Stimulated activated CD8-positive, alpha-beta memory T cell treated with anti-CD3 and anti-CD28 coated beads, Interleukin-15, amount 100 ng/mL, for 4 hours (primary cell): Measurements from ENCODE around the gene SLC25A41.
"Not testable (repeated sequence)": the region's sequence is repeated elsewhere in the genome, so short reads cannot be mapped to it uniquely, and the experiment has no call there.

Experiments
- DNase-seq, 2 donors: peaks; one replicate each; pipeline ENCODE4 v3.0.0-alpha.2; 2020; ENCODE audit warnings: low read depth in 2 of 2

SLC25A41 gene

DNA sequence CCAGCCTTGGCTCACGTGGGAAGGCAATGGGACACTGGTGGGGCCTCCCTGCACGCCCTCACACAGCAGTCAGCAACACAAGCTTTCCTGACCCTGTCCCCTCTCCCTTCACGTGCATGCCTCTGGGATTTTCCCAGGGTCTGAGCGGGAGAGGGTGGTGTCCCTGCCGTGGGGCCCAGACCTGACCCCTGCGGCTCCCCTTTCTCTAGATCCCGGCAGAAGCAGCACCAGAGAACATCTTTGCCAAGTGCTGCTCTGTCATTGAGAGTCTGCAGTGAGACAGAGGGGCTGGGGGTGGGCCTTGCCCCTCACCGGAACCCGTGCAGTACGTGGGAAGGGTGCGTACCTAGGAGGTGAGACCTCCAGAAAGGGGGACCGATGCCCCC lies 21.5 kb downstream of the SLC25A41 start:
- no peak for DNase-seq

DNA sequence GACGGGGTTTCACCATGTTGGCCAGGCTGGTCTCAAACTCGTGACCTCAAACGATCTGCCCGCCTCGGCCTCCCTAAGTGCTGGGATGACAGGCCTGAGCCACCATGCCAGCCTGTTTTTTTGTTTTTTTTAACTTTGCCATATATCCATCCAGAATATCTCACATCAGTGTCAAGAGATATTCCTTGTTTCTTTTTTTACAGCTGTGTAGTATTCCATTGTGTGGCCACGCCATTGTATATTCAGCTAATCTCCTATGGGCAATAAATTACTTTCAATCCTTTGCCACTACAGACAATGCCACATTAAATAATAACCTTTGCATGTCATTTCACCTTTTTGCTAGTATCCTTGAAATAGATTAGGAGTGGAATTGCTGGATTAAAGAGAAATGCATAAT lies 24.2 kb downstream of the SLC25A41 start:
- DNase-seq = no peak

- DNase-seq = no peak
Measured at GRCh38 chr19:6406401-6406800, 27.2 kb downstream of the SLC25A41 start.

DNA sequence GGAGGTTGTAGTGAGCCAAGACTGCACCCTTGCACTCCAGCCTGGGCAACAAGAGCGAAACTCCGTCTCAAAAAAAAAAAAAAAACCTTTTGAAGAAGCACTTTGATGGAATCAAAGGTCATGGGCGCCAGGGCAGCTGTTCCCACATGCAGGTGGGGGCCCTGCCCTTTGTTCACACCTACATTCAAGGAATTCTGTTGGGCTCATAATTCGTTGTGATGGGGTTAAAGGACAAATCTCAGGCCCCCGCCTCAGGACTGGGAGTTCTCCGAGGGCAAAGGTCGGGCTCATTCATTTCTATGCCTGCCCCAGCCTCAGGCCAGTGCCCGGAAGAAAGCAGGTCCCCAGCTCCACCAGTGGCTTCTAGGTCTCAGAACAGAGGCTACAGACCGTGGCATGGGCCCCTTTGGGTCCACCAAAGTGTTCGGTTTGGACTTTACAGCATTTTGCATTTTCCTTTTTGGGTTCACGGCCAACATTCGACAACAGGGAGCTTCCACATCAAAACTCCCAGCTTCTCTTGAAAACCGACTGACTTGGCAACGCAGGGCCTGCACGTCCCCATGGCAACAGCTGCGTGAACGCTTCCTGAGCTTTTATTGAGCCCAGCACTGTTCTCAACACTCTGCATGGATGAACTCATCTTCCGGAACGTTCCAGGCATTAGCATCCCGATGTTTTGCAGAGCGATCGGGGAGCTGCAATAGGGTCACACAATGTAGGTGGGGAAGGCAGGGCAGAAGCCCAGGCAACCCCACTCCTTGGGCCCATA lies 30.5 kb downstream of the SLC25A41 start:
- DNase-seq = no peak

DNA sequence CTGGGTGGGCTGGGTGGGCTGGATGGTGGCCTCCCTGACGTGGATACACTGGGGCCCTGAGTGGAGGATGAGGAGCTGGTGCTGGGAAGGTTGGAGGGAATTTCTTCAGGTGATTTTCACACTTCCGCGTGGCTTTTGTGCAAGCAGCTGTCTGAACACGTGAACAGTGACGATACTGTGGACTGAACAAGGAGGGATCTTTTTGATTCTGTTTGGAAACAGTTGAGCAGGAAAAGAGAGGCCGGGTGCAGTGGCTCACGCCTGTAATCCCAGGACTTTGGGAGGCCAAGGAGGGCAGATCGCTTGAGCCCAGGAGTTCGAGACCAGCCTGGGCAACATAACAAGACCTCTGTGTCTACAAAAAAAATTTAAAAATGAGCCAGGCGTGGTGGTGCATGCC lies 31.5 kb downstream of the SLC25A41 start:
- no peak for DNase-seq

DNA sequence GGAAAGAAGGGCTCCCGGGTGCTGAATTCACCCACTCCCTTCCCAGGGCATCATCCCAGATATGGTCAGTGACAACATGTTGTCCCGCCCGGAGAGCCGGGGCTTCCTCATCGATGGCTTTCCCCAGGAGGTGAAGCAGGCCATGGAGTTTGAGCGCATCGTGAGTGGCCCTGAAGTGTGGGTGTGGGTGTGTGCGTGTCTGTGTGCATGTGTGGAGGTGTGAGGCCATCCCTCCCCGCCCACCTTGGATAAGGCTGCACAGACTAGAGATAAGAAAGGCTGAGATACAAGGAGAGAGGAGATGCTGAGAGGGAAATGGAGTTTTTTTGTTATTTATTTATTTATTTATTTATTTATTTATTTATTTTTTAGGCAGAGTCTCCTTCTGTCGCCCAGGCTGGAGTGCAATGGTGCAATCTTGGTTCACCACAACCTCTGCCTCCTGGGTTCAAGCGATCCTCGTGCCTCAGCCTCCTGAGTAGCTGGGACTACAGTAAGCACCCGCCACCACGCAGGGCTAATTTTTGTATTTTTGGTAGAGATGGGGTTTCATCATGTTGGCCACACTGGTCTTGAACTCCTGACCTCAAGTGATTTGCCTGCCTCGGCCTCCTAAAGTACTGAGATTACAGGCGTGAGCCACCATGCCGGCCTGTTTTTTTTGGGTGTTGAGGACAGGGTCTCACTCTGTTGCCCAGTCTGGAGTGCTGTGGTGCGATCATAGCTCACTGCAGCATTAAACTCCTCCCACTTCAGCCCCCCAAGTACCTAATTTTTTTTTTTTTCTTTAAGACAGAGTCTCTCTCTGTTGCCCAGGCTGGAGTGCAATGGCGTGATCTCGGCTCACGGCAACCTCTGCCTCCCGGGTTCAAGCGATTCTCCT lies 33.3 kb downstream of the SLC25A41 start:
- not testable (repeated sequence) for DNase-seq

- DNase-seq = no peak
Measured at GRCh38 chr19:6396305-6396704, 37.3 kb downstream of the SLC25A41 start.

GRCh38 chr19:6394831-6395230 lies 38.7 kb downstream of the SLC25A41 start:
- DNase-seq = no peak

- DNase-seq = peak; percentile 49 to 50
Measured at GRCh38 chr19:6393983-6394412, 39.6 kb downstream of the SLC25A41 start.

DNA sequence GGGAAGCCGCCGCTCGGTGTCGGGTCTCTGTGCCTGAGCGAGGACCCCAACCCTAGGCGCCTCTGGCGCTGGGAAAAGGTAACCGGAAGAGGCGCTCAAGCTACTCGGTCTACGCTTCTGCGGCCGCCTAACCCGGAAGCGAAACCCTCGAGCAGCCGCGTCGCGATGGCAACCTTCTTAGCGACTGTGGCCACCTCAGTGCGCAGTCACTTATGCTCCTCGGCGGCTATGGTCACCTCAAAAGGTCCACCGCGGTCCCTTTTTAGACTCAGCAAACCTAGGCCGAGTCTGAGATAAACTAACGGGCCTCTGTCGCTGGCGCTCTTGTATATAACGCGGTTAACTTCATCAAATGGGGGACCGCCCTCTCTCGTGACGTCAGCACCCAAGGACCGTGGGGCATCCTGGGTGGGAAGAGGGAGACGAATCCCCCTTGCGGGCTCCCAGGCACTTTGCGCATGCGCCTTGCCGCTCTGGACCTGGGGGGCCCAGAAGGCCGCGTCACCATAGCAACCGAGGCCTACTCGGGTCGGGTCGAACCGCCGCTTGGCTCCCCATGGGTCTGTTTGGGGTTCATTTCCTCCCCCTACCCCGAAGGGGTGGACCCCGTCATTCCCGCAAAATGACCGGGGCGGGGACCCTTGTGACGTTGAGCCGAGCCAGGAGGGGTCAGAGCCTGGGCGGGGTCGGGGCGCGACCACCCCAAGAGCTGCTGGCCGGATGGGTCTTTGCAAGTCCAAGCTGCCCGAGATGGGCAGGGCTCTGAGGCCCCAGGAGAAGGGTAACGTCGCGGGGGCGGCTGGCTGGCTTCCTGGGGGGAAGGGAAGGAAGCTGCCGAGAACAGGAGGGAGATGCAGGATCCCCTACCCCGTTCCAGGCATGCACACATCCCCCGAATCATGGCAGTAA lies 40.2 kb downstream of the SLC25A41 start, which contains the start of gene GTF2F1:
Gene GTF2F1 (minus strand): TSS at position 91 of the 909 bp plus-strand sequence. CDS start 169 bp downstream, outside the sequence.
- peak; percentile 86 to 91 for DNase-seq

- no peak for DNase-seq
Measured at GRCh38 chr19:6392221-6393073, 41.1 kb downstream of the SLC25A41 start.

DNA sequence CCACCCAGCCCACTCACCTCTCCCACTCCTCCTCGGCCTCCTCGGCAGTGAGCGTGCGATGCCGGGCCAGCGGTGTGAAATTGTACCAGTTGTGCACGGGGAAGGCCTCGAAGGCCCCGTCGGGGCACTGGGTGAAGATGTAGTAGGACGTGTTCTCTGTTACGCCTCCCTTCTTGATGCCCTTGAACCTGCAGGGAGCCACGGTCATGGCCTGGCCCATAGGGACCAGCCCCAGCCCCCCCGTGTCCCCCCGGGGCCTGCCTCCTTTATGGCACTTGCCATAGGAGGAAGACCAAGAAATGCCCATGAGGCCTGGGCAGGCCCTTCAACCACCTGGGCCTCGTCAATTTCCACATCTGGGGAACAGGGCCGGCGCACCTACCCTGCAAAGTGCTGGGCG lies 46.2 kb downstream of the SLC25A41 start:
- no peak for DNase-seq

DNA sequence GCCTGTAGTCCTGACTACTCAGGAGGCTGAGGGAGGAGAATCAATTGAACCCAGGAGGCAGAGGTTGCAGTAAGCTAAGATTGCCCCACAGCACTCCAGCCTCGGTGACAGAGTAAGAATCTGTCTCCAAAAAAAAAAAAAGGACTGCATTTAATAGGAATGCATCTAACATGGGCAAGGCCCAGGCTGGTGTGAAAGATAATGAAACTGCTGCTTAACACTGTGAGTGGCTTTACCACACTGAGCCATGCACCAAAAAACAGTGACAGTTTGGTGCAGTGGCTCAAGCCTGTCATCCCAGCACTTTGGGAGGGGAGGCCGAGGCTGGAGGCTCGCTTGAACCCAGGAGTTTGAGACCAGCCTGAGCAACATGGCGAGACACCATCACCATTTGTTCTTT lies 49.2 kb downstream of the SLC25A41 start:
- DNase-seq = no peak

DNA sequence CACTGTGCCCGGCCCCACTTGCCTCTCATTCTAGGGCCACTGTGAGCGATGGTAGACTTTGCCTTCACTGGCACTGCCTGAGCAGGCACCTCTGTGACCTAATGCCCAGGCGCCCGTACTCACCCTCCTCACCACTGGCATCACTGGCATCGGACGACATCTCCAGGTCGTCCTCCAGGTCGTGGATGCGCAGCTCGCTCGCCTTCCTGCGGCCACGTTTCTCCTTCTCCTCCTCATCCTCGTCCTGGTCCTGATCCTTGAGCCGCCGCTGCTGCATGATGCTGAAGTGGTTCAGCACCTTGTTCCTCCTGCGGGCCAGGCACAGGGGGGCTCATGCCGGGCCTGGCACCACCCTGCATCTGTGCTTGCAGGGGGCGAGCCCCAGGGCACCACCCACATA lies 50.4 kb downstream of the SLC25A41 start:
- DNase-seq = no peak

DNA sequence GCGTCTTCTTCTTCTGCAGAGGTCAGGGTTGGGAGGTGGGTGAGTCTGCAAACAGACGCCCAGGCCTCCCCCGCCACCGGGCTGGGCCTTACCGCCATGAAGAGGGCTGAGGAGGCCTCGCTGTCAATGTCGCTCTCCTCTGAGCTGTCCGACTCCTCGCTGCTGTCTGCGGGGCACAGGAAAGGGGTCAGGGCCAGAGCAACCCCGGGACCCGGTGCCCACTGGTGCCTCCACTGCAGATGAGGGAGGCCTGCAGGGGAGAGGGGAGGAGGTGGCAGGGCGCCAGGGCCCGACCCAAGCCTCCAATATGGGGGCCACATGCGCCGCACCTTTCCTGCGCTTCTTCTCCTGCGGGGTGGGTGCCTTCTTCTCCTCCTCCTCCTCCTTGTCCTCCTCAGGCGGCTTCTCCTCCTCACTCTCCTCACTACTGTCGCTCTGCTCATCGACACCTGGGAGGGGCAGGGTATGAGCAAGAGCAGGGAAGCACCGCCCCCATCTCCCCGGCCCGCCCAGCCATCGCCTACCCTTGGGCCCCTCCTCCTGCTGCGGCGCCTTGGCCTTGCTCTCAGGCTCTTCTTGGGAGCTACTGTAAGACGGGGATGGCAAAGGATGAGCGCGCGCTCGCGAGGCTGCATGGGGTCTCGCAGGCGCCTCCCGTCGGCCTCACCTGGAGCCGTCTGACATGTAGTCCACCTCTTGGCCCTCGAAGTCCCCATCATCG lies 52.4 kb downstream of the SLC25A41 start:
- no peak for DNase-seq

DNA sequence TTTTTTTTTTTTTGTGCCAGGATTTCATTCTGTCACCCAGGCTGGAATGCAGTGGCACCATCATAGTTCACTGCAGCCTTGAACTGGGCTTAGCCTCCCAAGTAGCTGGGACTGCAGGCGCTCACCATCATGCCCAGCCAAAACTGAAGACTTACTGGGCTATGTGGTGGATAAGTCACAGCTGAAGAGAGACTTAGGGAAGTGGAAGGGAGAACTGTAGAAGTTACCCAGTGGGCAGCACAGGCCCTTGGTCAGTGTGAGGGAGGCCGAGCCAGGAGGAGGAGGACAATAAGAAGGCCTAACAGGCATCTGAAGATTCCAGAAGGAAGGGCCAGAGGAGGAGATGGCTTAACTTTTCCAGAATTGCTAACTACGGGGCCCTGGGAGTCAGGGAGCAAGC lies 53.8 kb downstream of the SLC25A41 start:
- DNase-seq = no peak

GRCh38 chr19:6378486-6378885 lies 55.1 kb downstream of the SLC25A41 start:
- DNase-seq = no peak

GRCh38 chr19:6378041-6378440 lies 55.5 kb downstream of the SLC25A41 start:
- DNase-seq = no peak

DNA sequence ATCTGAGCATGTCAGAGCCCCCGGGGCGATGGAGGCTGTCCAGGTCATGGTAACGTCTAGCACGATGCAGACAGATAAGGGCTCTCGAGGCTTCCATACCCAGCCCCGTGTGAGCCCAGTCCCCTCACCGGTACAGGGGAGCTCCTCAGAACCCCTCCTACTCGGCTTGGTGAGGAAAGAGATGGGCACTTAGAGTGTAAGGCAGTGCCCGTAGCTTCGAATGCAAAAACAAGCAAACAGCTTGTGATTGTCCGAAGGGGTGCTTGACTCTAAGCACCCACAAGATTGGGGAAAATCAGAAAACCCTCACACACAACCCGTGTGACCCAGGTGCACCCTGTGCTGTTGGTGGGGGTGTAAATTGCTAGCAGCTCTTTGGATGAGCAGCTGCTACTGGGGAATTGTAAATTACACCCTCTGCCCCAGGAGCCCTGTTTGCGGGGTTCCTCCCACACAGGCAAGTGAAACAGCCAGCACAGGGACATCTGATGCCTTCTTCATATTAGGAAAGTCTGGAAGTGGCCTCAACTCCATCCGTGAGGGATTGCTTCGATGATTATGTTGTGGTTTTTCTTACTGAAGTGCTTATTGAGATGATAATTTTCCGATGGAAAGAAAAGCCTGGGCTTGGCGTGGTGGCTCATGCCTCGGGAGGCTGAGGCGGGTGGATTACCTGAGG lies 56.9 kb downstream of the SLC25A41 start:
- no peak for DNase-seq
